Endothelial cell of umbilical vein (primary cell): Measurements from ENCODE around the gene TMEM131. TPM values are rescaled to one million over a fixed set of nuclear protein-coding genes. Genes with fewer than 3 reads are reported as not detected.

Source experiments
- BruUV-seq: library from RNA; stranded (reverse); fragments of 400-500 nt; replicated peaks from 2 replicates; lab custom pipeline; 2021; lab: Mats Ljungman, UMichigan
- CTCF ChIA-PET: fragments of 300-600, 350-600 bp; sonication (Branson Sonifier 250); formaldehyde crosslinking; loops from one replicate; lab custom pipeline; 2021; ENCODE audit warnings: antibody characterized with exemption, inconsistent platforms; lab: Charles Lee
- POLR2A ChIA-PET: fragments of 300-600, 350-600 bp; sonication (Branson Sonifier 250); formaldehyde crosslinking; loops from one replicate; lab custom pipeline; 2021; ENCODE audit warnings: antibody characterized with exemption, inconsistent platforms; lab: Charles Lee
- DNase-seq: peaks from one replicate; pipeline ENCODE4 v3.0.0-alpha.2; 2011; ENCODE audit warnings: low read depth, low spot score
- FAIRE-seq: peaks from 2 replicates; lab custom pipeline; 2011; peaks lifted over from hg19 to GRCh38; lab: Jason Lieb, UNC
- H2AFZ ChIP-seq: 2 replicates; pipeline ENCODE4 v1.6.0; 2012; ENCODE audit warnings: low read depth, low read length, control low read depth, inconsistent platforms
- H3K27ac ChIP-seq: 2 replicates; pipeline ENCODE4 v1.5.1; 2011; ENCODE audit warnings: low read depth, mild to moderate bottlenecking, control low read depth, low read length, moderate library complexity; ENCODE audit not compliant: insufficient read depth
- H3K27me3 ChIP-seq, 2 experiments: 2 replicates each; pipeline versions ENCODE4 v1.6.0 to v1.6.1; 2011; ENCODE audit warnings: low read length in 2 of 2, mixed read lengths in 1 of 2; ENCODE audit not compliant: control insufficient read depth in 2 of 2, insufficient read depth in 2 of 2
- H3K36me3 ChIP-seq, 2 experiments: 2 replicates in 1 of 2; 3 replicates in 1 of 2; pipeline ENCODE4 v1.5.1; 2011; ENCODE audit warnings: low read length in 2 of 2, mild to moderate bottlenecking in 1 of 2, moderate library complexity in 1 of 2; ENCODE audit not compliant: control insufficient read depth in 2 of 2, insufficient read depth in 2 of 2; ENCODE audit errors: extremely low read depth in 1 of 2
- H3K4me1 ChIP-seq: 3 replicates; pipeline ENCODE4 v1.5.1; 2011; ENCODE audit warnings: mild to moderate bottlenecking, low read length; ENCODE audit not compliant: control insufficient read depth, insufficient read depth; ENCODE audit errors: extremely low read depth
- H3K4me2 ChIP-seq: 2 replicates; pipeline ENCODE4 v1.6.1; 2011; ENCODE audit warnings: low read length, control low read depth, mixed read lengths; ENCODE audit not compliant: insufficient read depth
- H3K4me3 ChIP-seq, 3 experiments: fragments of 200-600 bp in 1 of 3; sonication (generic), shearing (Covaris generic) in 1 of 3; replicated peaks in 1 of 3; 2 replicates each; pipeline ENCODE4 v1.5.1; 2011 to 2016; ENCODE audit warnings: control low read depth in 3 of 3, low read length in 3 of 3, mild to moderate bottlenecking in 2 of 3, inconsistent platforms in 1 of 3, low read depth in 1 of 3, moderate library complexity in 1 of 3; ENCODE audit not compliant: insufficient read depth in 1 of 3
- H3K79me2 ChIP-seq: 2 replicates; pipeline ENCODE4 v1.6.0; 2012; ENCODE audit warnings: low read length, inconsistent platforms; ENCODE audit not compliant: control insufficient read depth, insufficient read depth
- H3K9ac ChIP-seq: replicated peaks from 2 replicates; pipeline ENCODE3; 2011; ENCODE audit warnings: low read length, control low read depth; ENCODE audit not compliant: insufficient read depth; ENCODE audit errors: extremely low read depth
- H3K9me1 ChIP-seq: replicated peaks from 3 replicates; pipeline ENCODE4 v1.6.0; 2011; ENCODE audit warnings: mild to moderate bottlenecking, low read length; ENCODE audit not compliant: control insufficient read depth, insufficient read depth; ENCODE audit errors: extremely low read depth
- H3K9me3 ChIP-seq: replicated peaks from 2 replicates; pipeline ENCODE4 v1.5.1; 2012; ENCODE audit warnings: low read length, inconsistent platforms; ENCODE audit not compliant: control insufficient read depth, insufficient read depth
- H4K20me1 ChIP-seq: replicated peaks from 2 replicates; pipeline ENCODE3; 2011; ENCODE audit warnings: mild to moderate bottlenecking, low read length; ENCODE audit not compliant: control insufficient read depth, insufficient read depth; ENCODE audit errors: extremely low read depth
- CTCF ChIP-seq, 2 donors: IDR thresholded peaks; 1 replicate in 1 of 2; 2 replicates in 1 of 2; pipeline ENCODE4 v1.5.1; 2011; ENCODE audit warnings: low read length in 2 of 2, mild to moderate bottlenecking in 2 of 2, moderate library complexity in 2 of 2, control low read depth in 1 of 2, inconsistent platforms in 1 of 2, low read depth in 1 of 2; ENCODE audit not compliant: insufficient read depth in 1 of 2; ENCODE audit errors: extremely low read depth in 1 of 2
- EZH2 ChIP-seq: IDR thresholded peaks from 2 replicates; pipeline ENCODE4 v1.6.1; 2012; ENCODE audit warnings: borderline replicate concordance, low read depth, mild to moderate bottlenecking, moderate library complexity, low read length, inconsistent platforms; ENCODE audit not compliant: severe bottlenecking
- GATA2 ChIP-seq: IDR thresholded peaks from 2 replicates; pipeline ENCODE4 v1.7.0; 2011; ENCODE audit warnings: low read depth, mild to moderate bottlenecking, moderate library complexity, mixed read lengths, low read length; ENCODE audit not compliant: insufficient read length, insufficient read depth
- JUN ChIP-seq: IDR thresholded peaks from 2 replicates; pipeline ENCODE4 v1.6.1; 2011; ENCODE audit warnings: borderline replicate concordance, low read depth; ENCODE audit not compliant: insufficient read length, insufficient read depth
- MYC ChIP-seq: IDR thresholded peaks from one replicate; pipeline ENCODE4 v1.6.1; 2011; ENCODE audit warnings: mild to moderate bottlenecking, low read depth, low read length
- POLR2A ChIP-seq: IDR thresholded peaks from 2 replicates; pipeline ENCODE4 v1.6.1; 2012; ENCODE audit warnings: low read depth, mild to moderate bottlenecking, control low read depth, low read length
- POLR2AphosphoS5 ChIP-seq: IDR thresholded peaks from 2 replicates; pipeline ENCODE4 v1.6.1; 2012; ENCODE audit warnings: low read depth, mild to moderate bottlenecking, control low read depth, low read length, moderate library complexity; ENCODE audit not compliant: insufficient read depth
- dilution Hi-C: fragments of 300-500 bp; cut with MboI; formaldehyde crosslinking; loops from one replicate; pipeline ENCODE4 v1.15.0; 2019; ENCODE audit warnings: low sequenced_read_pairs; ENCODE audit not compliant: extremely low pct_ligation_motif_present
- intact Hi-C: fragments of 100-400 bp; cut with micrococcal nuclease; formaldehyde crosslinking; loops from one replicate; pipeline ENCODE4 v1.10.0; 2022
- polyA plus RNA-seq, 4 experiments: library from polyadenylated mRNA; depleted of rRNA in 3 of 4; stranded (reverse) in 3 of 4; unstranded in 1 of 4; fragments of >200 nt; gene quantifications; 2 replicates each; pipeline versions ENCODE4 v1.2.1 to v1.2.3, GENCODE V29; 2011 to 2012; ENCODE audit warnings: missing spikeins in 1 of 4
- total RNA-seq: library from RNA; stranded (reverse); gene quantifications from 2 replicates; pipeline ENCODE4 v1.2.3, GENCODE V29; 2021
- TF ChIP-seq, protein P1 (sequence below): IDR thresholded peaks from 2 replicates; pipeline ENCODE4 v1.6.1; 2011; ENCODE audit not compliant: insufficient read depth, insufficient read length

TMEM131 gene
- total and polyA plus RNA-seq, 2 donors (not counting 3 experiments of a cell fraction or from before 2014, with no cell fraction given) = 12.2 to 28.6 TPM

GRCh38 chr2:98028101-98028561, 32.4 kb upstream of the TMEM131 start:
- Histone ChIP-seq H3K36me3 (no peaks in the 10 kb centered on the region), H3K4me3 (no peak overlapping the region), H3K9me1 (no peaks in the 10 kb centered on the region), H3K4me2 (no peak overlapping the region), H3K79me2 (no peaks in the 10 kb centered on the region), H3K4me1 (no peaks in the 10 kb centered on the region), H3K9ac (no peak overlapping the region), H3K9me3 (no peaks in the 10 kb centered on the region), H3K27me3 (peaks cover 13 to 26% of the 10 kb centered on the region in 2 experiments), H2AFZ (no peak overlapping the region), H4K20me1 (no peaks in the 10 kb centered on the region), H3K27ac (no peak overlapping the region)
- ChIA-PET CTCF (no interaction called here), POLR2A (no interaction called here)
- dilution Hi-C loops (no loop called here), intact Hi-C loops (no loop called here)
- no TSS peak for BruUV-seq
- DNase-seq (no peak), FAIRE-seq (no peak)
- TF ChIP-seq EZH2 (no peak), CTCF (IDR thresholded peaks at IDR 0.05; ENCODE audit: extremely low read depth in 1 of 2, insufficient read depth in 1 of 2, low read depth in 1 of 2, low read length in 2 of 2) (no peak), GATA2 (no peak), POLR2A (no peak), JUN (no peak), POLR2AphosphoS5 (no peak), MYC (no peak)
- TF ChIP-seq, protein P1, sequence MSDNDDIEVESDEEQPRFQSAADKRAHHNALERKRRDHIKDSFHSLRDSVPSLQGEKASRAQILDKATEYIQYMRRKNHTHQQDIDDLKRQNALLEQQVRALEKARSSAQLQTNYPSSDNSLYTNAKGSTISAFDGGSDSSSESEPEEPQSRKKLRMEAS = no peak
